ACC112 (cell line): Measurements from ENCODE around the gene NANS.
"Not testable (repeated sequence)": the region's sequence is repeated elsewhere in the genome, so short reads cannot be mapped to it uniquely, and the experiment has no call there.

Experiments
- H2AFZ ChIP-seq: fragments of 200-600 bp; sonication (generic); one replicate; pipeline ENCODE4 v1.6.0; 2017; ENCODE audit warnings: antibody characterized with exemption, low read length; ENCODE audit not compliant: unreplicated experiment
- H3K27ac ChIP-seq: fragments of 200-600 bp; sonication (generic); 2 replicates; pipeline ENCODE4 v1.5.1; 2014; ENCODE audit warnings: low read depth, mild to moderate bottlenecking, antibody characterized with exemption, low read length, moderate library complexity
- H3K27me3 ChIP-seq: fragments of 200-600 bp; sonication (generic); 2 replicates; pipeline ENCODE4 v1.6.1; 2014; ENCODE audit warnings: mild to moderate bottlenecking, antibody characterized with exemption, low read length, moderate library complexity, mixed read lengths; ENCODE audit not compliant: insufficient read depth
- H3K36me3 ChIP-seq: fragments of 200-600 bp; sonication (generic); 2 replicates; pipeline ENCODE4 v1.6.1; 2016; ENCODE audit warnings: mild to moderate bottlenecking, antibody characterized with exemption, low read length, moderate library complexity, mixed read lengths; ENCODE audit not compliant: insufficient read depth
- H3K4me1 ChIP-seq: fragments of 200-600 bp; sonication (generic); one replicate; pipeline ENCODE4 v1.6.1; 2016; ENCODE audit warnings: low read length, mixed read lengths; ENCODE audit not compliant: insufficient read depth, unreplicated experiment, control insufficient read depth
- H3K4me3 ChIP-seq: fragments of 200-600 bp; sonication (generic); 2 replicates; pipeline ENCODE4 v1.5.1; 2014; ENCODE audit warnings: mild to moderate bottlenecking, low read depth, low read length
- H3K79me2 ChIP-seq: fragments of 200-600 bp; sonication (generic); one replicate; pipeline ENCODE4 v1.6.0; 2016; ENCODE audit warnings: low read length; ENCODE audit not compliant: control insufficient read depth, unreplicated experiment, insufficient read depth

Gene NANS

DNA sequence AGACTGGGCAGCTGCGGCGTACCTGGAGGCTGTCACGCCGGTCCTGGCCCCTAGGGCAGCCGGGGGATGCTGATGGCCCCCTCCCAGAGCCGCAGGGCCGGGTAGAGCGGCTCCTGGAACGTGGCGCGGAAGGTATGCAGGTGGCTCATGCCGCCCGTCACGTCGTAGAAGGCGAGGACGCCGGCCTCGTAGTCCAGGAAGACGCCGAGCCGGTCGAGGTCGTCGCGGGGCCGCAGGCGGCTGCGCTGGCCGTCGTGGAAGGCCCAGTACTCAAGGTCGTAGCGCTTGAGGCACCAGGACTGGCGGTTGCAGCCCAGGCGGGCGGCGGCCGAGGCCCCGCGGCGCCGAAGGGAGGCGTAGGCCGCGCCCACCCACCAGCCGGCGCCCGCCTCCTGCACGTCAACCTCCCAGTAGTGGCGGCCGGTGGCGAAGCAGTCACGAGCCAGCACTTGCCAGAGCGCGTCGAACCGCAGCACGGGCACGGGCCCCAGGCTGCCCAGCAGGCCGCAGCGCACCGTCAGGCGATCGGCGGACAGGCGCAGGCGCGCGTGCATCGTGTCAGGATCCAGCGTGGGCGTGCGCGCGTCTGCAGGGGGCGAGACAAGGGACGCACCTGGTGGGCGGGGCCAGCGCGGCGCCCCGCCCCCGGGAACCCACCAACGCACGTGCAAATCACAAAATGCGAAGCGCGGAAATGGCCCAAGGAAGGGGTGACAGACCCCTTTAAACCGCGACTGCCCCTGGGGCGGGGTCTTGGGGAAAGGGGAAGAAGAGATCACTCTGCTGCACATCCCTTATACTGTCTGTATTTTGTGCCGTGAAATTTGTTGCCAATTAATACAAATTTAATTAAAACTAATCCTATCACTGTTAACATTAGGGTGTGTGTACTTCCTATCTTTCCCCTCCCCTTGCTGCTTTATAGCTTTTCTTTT, 31.2 kb downstream of the NANS start:
- Histone ChIP-seq H3K4me1 (peaks cover 29% of the 10 kb centered on the region), H3K4me3 (peak overlapping the region; percentile 72), H3K27ac (0 out of 2 replicates have a peak overlapping the region, but pooled peaks have one; percentile 16), H3K79me2 (no peaks in the 10 kb centered on the region), H3K27me3 (no peaks in the 10 kb centered on the region), H2AFZ (peak overlapping the region; percentile 47), H3K36me3 (peaks cover 26% of the 10 kb centered on the region)

DNA sequence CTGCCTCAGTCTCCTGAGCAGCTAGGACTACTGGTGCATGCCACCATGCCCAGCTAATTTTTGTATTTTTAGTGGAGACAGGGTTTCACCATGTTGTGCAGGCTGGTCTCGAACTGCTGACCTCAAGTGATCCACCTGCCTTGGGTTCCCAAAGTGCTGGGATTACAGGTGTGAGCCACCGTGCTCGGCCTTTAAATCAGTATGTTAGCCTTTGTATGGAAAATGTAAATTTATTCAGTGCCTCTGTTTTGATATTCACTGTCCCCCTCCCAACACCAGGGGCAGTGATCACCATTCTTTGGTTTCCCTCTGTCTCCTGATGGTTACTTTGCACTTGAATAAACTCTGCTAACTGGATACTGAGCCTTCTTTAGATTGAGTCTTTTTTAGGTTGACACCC, 34.1 kb downstream of the NANS start:
- H2AFZ ChIP-seq, H3K4me3 ChIP-seq, H3K79me2 ChIP-seq, H3K27me3 ChIP-seq, H3K27ac ChIP-seq: not testable (repeated sequence)
- peaks cover 16% of the 10 kb centered on the region for H3K4me1 ChIP-seq
- 0 out of 2 replicates have a peak, but pooled peaks cover 10% of the 10 kb centered on the region for H3K36me3 ChIP-seq

GRCh38 chr9:98091735-98092612, 35.4 kb downstream of the NANS start:
- Histone ChIP-seq H3K4me3 (no peak overlapping the region), H3K27ac (no peak overlapping the region), H3K4me1 (peaks cover 6% of the 10 kb centered on the region), H3K36me3 (peaks cover 6% of the 10 kb centered on the region; the same call in 1 of the 2 replicates), H2AFZ (no peak overlapping the region), H3K79me2 (no peaks in the 10 kb centered on the region), H3K27me3 (no peaks in the 10 kb centered on the region)

DNA sequence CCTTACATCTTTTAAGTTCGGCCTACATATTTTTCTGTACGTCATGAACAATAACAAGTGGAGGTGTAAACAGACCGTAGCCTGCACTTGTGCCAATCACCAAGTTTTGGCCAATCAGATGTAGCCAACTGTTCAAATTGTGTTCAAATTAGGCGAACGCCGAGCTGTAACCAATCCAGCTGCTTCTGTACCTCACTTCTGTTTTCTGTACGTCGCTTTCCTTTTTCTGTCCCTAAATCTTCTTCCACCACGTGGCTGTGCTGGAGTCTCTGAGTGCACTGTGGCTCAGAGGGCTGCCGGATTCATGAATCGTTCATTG, 36.0 kb downstream of the NANS start:
- no peak overlapping the region for H2AFZ ChIP-seq
- H3K4me3 ChIP-seq: no peak overlapping the region
- H3K79me2 ChIP-seq: peaks cover 5% of the 10 kb centered on the region
- no peaks in the 10 kb centered on the region for H3K4me1 ChIP-seq
- H3K36me3 ChIP-seq: peaks cover 10% of the 10 kb centered on the region; the same call in 1 of the 2 replicates
- H3K27me3 ChIP-seq: no peaks in the 10 kb centered on the region
- H3K27ac ChIP-seq: no peak overlapping the region

DNA sequence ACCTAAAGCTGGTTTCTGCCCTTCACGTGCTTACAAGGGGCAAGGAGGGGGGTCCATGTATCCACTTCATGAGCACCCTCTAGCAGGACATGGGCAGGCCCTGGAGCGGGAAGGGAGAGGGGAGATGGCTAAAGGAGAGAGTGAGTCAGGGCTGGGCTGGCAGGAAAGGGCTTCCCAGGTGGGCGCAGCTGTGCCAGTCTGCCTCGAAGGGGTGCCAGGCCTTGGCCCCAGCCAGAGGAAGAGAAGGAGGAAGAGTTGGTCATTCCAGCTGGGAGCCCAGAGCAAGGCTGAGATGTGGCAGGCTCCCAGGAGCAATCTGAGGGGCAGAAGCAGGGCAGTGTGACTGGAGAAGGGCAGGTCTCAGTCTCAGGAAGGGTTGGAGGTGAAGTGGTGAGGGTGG, 37.8 kb downstream of the NANS start:
- Histone ChIP-seq H3K27ac (no peak overlapping the region), H3K36me3 (peaks cover 14% of the 10 kb centered on the region; the same call in 1 of the 2 replicates), H3K79me2 (peaks cover 6% of the 10 kb centered on the region), H3K4me3 (no peak overlapping the region), H3K4me1 (no peaks in the 10 kb centered on the region), H3K27me3 (no peaks in the 10 kb centered on the region), H2AFZ (no peak overlapping the region)

DNA sequence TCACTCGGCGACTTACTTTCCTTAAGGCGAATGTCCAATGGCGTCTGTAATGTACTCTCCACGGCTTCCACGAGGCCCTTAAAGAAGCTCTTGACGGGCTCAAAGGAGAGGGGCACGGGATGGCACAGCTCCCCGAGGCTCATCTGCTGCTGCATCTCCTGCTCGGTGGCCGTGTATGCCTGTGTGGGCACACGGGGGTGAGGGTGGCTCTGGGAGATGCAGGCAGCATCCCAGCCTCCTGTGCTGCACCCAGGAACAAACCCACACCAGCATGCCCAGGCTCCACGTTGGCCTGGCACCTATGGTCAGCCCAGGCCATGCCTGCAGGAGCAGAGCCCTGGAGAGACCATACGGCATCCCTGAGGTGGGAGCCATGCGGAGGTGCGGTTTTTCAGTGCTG, 38.3 kb downstream of the NANS start:
- H2AFZ ChIP-seq: no peak overlapping the region
- H3K36me3 ChIP-seq: peaks cover 17% of the 10 kb centered on the region; the same call in 1 of the 2 replicates
- no peaks in the 10 kb centered on the region for H3K4me1 ChIP-seq
- H3K79me2 ChIP-seq: peaks cover 6% of the 10 kb centered on the region
- H3K27me3 ChIP-seq: no peaks in the 10 kb centered on the region
- no peak overlapping the region for H3K27ac ChIP-seq
- H3K4me3 ChIP-seq: no peak overlapping the region

GRCh38 chr9:98095401-98095800, 38.9 kb downstream of the NANS start:
- Histone ChIP-seq H2AFZ (no peak overlapping the region), H3K4me1 (no peaks in the 10 kb centered on the region), H3K36me3 (peaks cover 15% of the 10 kb centered on the region; the same call in 1 of the 2 replicates), H3K27me3 (no peaks in the 10 kb centered on the region), H3K4me3 (no peak overlapping the region), H3K27ac (no peak overlapping the region), H3K79me2 (peaks cover 6% of the 10 kb centered on the region)

DNA sequence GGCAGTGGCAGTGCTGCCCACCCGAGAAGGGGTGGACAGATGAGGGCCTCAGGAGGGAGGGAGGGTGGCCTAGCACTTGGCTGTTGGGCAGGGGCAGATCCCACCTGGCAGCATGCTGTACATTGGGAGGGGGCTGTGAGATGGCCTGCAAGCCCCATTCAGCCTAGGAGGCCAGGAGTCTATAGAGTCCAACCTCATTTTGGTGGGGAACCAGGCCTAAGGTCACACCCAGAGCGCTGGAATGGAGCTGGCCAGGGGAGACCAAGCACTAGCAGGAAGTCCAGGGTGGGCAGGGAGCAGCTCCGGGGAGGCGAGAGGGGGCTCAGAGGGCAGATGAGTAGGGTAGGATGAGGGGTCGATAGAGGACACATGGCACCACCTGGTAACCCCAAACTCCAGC, 39.6 kb downstream of the NANS start:
- H3K27ac ChIP-seq: no peak overlapping the region
- no peaks in the 10 kb centered on the region for H3K4me1 ChIP-seq
- no peak overlapping the region for H3K4me3 ChIP-seq
- no peaks in the 10 kb centered on the region for H3K27me3 ChIP-seq
- peaks cover 6% of the 10 kb centered on the region for H3K79me2 ChIP-seq
- no peak overlapping the region for H2AFZ ChIP-seq
- peaks cover 15% of the 10 kb centered on the region; the same call in 1 of the 2 replicates for H3K36me3 ChIP-seq

- no peak overlapping the region for H3K4me3 ChIP-seq
- no peak overlapping the region for H2AFZ ChIP-seq
- H3K27me3 ChIP-seq: no peaks in the 10 kb centered on the region
- H3K4me1 ChIP-seq: no peaks in the 10 kb centered on the region
- no peak overlapping the region for H3K27ac ChIP-seq
- H3K79me2 ChIP-seq: peaks cover 13% of the 10 kb centered on the region
- H3K36me3 ChIP-seq: peaks cover 15% of the 10 kb centered on the region; the same call in 1 of the 2 replicates
Measured at GRCh38 chr9:98097836-98098235, 41.3 kb downstream of the NANS start.

DNA sequence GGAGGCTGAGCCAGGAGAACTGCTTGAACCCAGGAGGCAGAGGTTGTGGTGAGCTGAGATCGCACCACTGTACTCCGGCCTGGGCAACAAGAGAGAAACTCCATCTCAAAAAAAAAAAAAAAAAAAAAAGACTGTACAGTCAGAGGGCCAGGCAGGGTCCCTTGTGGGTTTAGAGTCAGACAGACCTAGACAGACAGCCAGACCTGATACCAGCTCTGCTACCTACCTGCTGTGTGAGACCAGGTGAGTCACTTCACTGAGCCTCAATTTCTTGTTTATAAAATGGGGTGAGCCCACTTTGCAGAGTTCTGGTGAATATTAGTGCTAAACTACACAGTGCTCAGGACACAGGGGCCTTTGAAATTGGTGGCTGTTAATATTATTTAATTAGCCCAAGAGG, 42.8 kb downstream of the NANS start:
- no peak overlapping the region for H3K27ac ChIP-seq
- peaks cover 12% of the 10 kb centered on the region; the same call in 1 of the 2 replicates for H3K36me3 ChIP-seq
- no peaks in the 10 kb centered on the region for H3K4me1 ChIP-seq
- H3K27me3 ChIP-seq: no peaks in the 10 kb centered on the region
- H3K4me3 ChIP-seq: no peak overlapping the region
- H3K79me2 ChIP-seq: peaks cover 15% of the 10 kb centered on the region
- no peak overlapping the region for H2AFZ ChIP-seq
